ENCODE data around the gene RPL26.

RPL26 gene

DNA sequence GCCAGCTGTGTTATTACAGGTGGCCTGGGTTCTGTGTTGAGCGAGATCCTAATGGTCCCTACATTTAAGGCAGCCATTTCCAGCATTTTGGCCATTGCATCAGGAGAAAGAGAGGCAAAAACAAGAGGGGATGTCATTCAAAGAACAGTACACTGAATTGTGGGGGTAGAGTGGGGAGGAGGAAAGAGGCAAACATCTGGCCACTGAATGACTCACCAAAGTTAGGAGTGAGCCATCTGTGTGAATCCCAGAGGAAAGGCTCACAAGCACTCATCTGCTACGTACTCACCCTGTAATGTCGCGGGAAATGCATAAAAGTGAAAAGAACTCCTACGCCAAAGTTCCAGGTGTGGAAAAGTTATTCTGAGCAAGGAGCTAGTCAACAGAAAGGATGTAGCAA, 23.2 kb downstream of the RPL26 start:
- no peak for DNase-seq
- Histone ChIP-seq H3K9me2 (replicated peaks; ENCODE audit: insufficient read depth, low read length) (no peaks in the 10 kb centered on the region), H3K4me3 (ENCODE audit: low read length) (no peak overlapping the region), H2AFZ (ENCODE audit: low read length) (no peak overlapping the region), H3F3A (ENCODE audit: insufficient read depth, low read length) (no peaks in the 10 kb centered on the region), H3K27me3 (replicated peaks; ENCODE audit: insufficient read depth, low read length) (no peaks in the 10 kb centered on the region), H4K20me1 (ENCODE audit: insufficient read depth, low read length) (no peaks in the 10 kb centered on the region), H3K27ac (ENCODE audit: low read length) (no peak overlapping the region), H3K4me1 (ENCODE audit: low read length) (peaks cover 5% of the 10 kb centered on the region), H3K79me2 (ENCODE audit: low read length) (no peaks in the 10 kb centered on the region), H3K9me3 (replicated peaks; ENCODE audit: insufficient read depth, low read length) (no peaks in the 10 kb centered on the region), H3K9ac (ENCODE audit: low read length) (no peak overlapping the region), H3K36me3 (replicated peaks; ENCODE audit: insufficient read depth, low read length) (no peaks in the 10 kb centered on the region), H3K4me2 (ENCODE audit: low read depth, low read length) (0 out of 2 replicates have a peak overlapping the region, but pooled peaks have one; percentile 7)
- TF ChIP-seq EZH2phosphoT487 (IDR thresholded peaks at IDR 0.05; ENCODE audit: low read length), result no peak
- no peak for TF ChIP-seq EZH2 (optimal IDR thresholded peaks at IDR 0.05; ENCODE audit: low read depth, low read length)
- TF ChIP-seq, protein P1, sequence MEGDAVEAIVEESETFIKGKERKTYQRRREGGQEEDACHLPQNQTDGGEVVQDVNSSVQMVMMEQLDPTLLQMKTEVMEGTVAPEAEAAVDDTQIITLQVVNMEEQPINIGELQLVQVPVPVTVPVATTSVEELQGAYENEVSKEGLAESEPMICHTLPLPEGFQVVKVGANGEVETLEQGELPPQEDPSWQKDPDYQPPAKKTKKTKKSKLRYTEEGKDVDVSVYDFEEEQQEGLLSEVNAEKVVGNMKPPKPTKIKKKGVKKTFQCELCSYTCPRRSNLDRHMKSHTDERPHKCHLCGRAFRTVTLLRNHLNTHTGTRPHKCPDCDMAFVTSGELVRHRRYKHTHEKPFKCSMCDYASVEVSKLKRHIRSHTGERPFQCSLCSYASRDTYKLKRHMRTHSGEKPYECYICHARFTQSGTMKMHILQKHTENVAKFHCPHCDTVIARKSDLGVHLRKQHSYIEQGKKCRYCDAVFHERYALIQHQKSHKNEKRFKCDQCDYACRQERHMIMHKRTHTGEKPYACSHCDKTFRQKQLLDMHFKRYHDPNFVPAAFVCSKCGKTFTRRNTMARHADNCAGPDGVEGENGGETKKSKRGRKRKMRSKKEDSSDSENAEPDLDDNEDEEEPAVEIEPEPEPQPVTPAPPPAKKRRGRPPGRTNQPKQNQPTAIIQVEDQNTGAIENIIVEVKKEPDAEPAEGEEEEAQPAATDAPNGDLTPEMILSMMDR (IDR thresholded peaks at IDR 0.05; ENCODE audit: low read length), result no peak

DNA sequence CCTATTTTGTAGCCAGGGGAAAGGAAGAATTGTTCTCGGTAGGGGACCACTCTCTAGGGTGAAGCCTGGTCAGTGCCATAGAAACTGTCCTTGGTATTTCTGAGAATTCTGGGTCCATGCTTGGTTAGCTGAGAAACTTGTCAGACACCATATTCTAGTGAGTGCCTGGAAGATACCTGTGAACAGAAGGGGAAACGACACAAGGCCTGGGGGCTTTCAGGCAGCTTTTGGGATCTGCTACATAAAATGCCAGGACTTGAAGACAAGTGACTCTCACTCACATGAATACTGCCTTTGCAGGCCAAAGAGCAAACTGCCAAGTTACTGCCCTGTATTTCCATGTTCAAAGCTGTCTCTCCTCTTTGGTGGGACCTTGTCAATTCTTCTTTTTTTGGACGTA, 25.1 kb downstream of the RPL26 start:
- no peak overlapping the region for H3K27ac ChIP-seq (ENCODE audit: low read length)
- H3K9ac ChIP-seq (ENCODE audit: low read length), result no peak overlapping the region
- no peak for TF ChIP-seq EZH2phosphoT487 (IDR thresholded peaks at IDR 0.05; ENCODE audit: low read length)
- TF ChIP-seq EZH2 (optimal IDR thresholded peaks at IDR 0.05; ENCODE audit: low read depth, low read length), result no peak
- TF ChIP-seq, protein P1 (IDR thresholded peaks at IDR 0.05; ENCODE audit: low read length), result no peak
- H3K36me3 ChIP-seq (replicated peaks; ENCODE audit: insufficient read depth, low read length), result no peaks in the 10 kb centered on the region
- H3K27me3 ChIP-seq (replicated peaks; ENCODE audit: insufficient read depth, low read length), result no peaks in the 10 kb centered on the region
- no peak overlapping the region for H2AFZ ChIP-seq (ENCODE audit: low read length)
- peaks cover 19% of the 10 kb centered on the region for H3K4me1 ChIP-seq (ENCODE audit: low read length)
- H3K9me2 ChIP-seq (replicated peaks; ENCODE audit: insufficient read depth, low read length), result no peaks in the 10 kb centered on the region
- DNase-seq, result no peak
- no peaks in the 10 kb centered on the region for H4K20me1 ChIP-seq (ENCODE audit: insufficient read depth, low read length)
- no peaks in the 10 kb centered on the region for H3K79me2 ChIP-seq (ENCODE audit: low read length)
- no peak overlapping the region for H3K4me3 ChIP-seq (ENCODE audit: low read length)
- no peaks in the 10 kb centered on the region for H3K9me3 ChIP-seq (replicated peaks; ENCODE audit: insufficient read depth, low read length)
- H3F3A ChIP-seq (ENCODE audit: insufficient read depth, low read length), result peaks cover 3% of the 10 kb centered on the region
- H3K4me2 ChIP-seq (ENCODE audit: low read depth, low read length), result no peak overlapping the region

DNA sequence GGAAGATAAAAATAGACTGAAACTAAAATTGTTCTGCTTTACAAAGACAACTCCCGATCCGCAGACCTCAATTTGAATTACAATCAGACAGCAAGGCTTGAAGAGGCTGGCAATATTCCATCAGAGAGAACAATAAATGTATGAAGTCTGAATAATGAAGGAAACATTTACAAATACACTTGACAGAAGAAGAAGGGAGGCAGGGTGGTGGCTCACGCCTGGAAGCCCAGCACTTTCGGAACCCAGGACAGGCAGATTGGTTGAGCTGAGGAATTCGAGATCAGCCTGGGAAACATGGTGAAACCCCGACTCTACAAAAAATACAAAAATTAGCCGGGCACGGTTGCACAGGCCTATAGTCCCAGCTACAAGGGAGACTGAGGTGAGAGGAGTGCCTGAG, 28.8 kb downstream of the RPL26 start:
- Histone ChIP-seq H3K79me2 (ENCODE audit: low read length) (no peaks in the 10 kb centered on the region), H3F3A (ENCODE audit: insufficient read depth, low read length) (peaks cover 3% of the 10 kb centered on the region), H3K4me1 (ENCODE audit: low read length) (peaks cover 14% of the 10 kb centered on the region), H3K4me3 (ENCODE audit: low read length) (no peak overlapping the region), H3K36me3 (replicated peaks; ENCODE audit: insufficient read depth, low read length) (no peaks in the 10 kb centered on the region), H3K4me2 (ENCODE audit: low read depth, low read length) (peak overlapping the region; percentile 54), H3K27me3 (replicated peaks; ENCODE audit: insufficient read depth, low read length) (no peaks in the 10 kb centered on the region), H4K20me1 (ENCODE audit: insufficient read depth, low read length) (no peaks in the 10 kb centered on the region), H2AFZ (ENCODE audit: low read length) (0 out of 2 replicates have a peak overlapping the region, but pooled peaks have one; percentile 32), H3K9me2 (replicated peaks; ENCODE audit: insufficient read depth, low read length) (no peaks in the 10 kb centered on the region), H3K9me3 (replicated peaks; ENCODE audit: insufficient read depth, low read length) (no peaks in the 10 kb centered on the region), H3K27ac (ENCODE audit: low read length) (no peak overlapping the region; the same call in 1 of the 2 replicates), H3K9ac (ENCODE audit: low read length) (no peak overlapping the region; the same call in 1 of the 2 replicates)
- TF ChIP-seq, protein P1 (IDR thresholded peaks at IDR 0.05; ENCODE audit: low read length), result no peak
- TF ChIP-seq EZH2phosphoT487 (IDR thresholded peaks at IDR 0.05; ENCODE audit: low read length) (no peak), EZH2 (optimal IDR thresholded peaks at IDR 0.05; ENCODE audit: low read depth, low read length) (no peak)
- DNase-seq, result no peak
